MV-4-11 (cell line): ENCODE results near the gene PLXDC1.
"Not testable (repeated sequence)": the region's sequence is repeated elsewhere in the genome, so short reads cannot be mapped to it uniquely, and the experiment has no call there.

Experiments used
- DNase-seq: peaks from one replicate; lab custom pipeline; 2025; lab: John Stamatoyannopoulos, UW

Gene PLXDC1

GRCh38 chr17:39181303-39181702 is 29.9 kb upstream of the PLXDC1 start:
- DNase-seq: no peak

DNA sequence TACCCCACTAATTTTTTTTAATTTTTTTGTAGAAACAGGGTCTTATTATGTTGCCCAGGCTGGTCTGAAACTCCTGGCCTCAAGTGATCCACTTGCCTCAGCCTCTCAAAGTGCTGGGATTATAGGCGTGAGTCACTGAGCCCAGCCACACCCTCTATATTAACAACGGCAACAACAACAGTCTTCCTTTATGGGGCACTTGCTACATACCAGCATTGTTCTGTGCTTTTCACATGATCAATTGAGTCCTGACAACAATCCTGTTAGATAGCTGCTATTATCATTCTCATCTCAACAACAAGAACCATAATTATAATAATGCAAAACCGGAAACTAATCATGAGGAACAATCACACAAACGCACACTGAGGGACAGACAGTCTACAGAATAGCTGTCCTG is 27.1 kb upstream of the PLXDC1 start:
- peak; percentile 64 for DNase-seq

- DNase-seq: peak; percentile 24
These were observed 25.8 kb upstream of the PLXDC1 start for GRCh38 chr17:39177256-39177655.

- peak; percentile 85 for DNase-seq
These were observed 24.3 kb upstream of the PLXDC1 start for GRCh38 chr17:39175695-39176093.

DNA sequence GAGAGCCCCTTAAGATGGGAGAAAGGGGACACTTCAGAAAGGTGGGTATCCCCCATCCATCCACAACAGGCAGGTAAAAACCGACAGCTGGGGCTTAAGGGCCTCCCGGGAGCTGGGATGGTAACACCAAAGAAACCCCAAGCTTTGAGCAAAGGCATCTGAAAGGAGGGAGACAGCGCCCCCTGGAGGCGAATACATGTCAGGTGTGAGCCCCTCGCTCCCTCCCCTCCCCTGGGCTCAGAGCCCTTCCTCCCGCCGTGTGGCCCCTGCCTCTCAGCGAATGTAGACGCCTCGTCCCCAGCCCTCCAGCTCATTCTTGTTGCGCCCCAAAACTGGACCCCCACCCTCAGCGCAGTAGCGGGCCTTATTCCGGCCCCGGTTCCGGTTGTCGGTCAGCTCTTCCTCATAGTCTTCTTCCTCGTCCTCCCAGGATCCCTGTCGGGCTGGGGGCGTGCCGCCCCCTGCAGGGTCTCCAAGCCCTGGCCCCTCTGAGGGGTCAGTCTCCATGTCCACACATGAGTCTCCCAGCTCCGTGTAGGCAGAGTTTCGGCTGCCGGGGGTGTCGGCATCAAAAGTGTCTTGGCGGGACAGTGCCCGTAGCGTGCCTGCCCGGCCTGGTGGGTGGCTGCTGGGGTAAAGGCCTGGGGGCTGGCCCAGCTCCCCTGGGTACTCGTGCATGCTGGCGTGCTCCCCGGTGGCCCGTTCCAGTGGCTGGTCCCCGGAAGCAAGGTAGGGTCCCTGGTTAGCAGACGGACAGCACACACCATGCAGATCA is 23.7 kb upstream of the PLXDC1 start:
- DNase-seq: peak; percentile 71

GRCh38 chr17:39173526-39174274 is 22.3 kb upstream of the PLXDC1 start:
- DNase-seq: no peak

DNA sequence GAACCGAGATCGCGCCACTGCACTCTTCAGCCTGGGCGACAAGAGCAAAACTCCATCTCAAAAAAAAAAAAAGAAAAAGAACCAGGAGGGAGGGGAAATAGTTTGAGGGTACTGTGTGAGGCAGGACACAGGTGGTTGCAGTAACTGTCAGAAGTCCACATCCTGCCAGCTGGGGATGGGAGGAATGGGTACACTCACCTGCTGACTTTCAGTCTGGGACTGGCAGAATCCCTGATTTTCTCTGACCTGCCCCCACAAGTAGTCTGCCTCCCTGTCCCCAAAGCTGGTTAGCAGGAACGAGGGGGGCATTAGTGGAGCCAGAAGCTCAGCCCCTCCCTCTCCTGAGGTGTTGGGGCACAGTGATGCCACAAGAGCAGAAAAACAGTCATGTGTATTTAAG is 21.6 kb upstream of the PLXDC1 start:
- no peak for DNase-seq

- DNase-seq: no peak
These were observed 20.5 kb upstream of the PLXDC1 start for GRCh38 chr17:39171933-39172332.

- DNase-seq: no peak
These were observed 19.1 kb upstream of the PLXDC1 start for GRCh38 chr17:39170558-39170957.

DNA sequence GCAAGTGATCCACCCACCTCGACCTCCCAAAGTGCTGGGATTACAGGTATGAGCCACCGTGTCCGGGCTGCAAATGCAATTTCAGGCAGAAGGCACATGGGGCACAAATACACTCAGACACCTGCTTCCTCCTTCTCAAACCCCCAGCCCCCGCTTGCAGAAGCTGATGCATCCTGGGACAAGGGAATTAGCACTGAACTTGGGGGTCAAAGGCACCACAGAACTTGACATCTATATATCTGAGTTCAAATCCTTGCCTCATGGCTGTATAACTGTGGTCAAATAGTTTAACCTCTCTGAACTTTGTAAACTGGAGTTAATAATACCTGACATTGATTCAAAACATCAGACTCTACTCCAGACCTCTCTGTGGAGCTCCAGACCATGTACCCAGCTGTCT is 18.7 kb upstream of the PLXDC1 start:
- DNase-seq: peak; percentile 17

GRCh38 chr17:39169518-39169917 is 18.1 kb upstream of the PLXDC1 start:
- peak; percentile 57 for DNase-seq

GRCh38 chr17:39169101-39169500 is 17.7 kb upstream of the PLXDC1 start:
- peak; percentile 88 for DNase-seq

- DNase-seq: not testable (repeated sequence)
These were observed 17.1 kb upstream of the PLXDC1 start for GRCh38 chr17:39168503-39168902.

GRCh38 chr17:39167476-39167875 is 16.0 kb upstream of the PLXDC1 start:
- DNase-seq: peak; percentile 98

GRCh38 chr17:39166437-39167335 is 15.2 kb upstream of the PLXDC1 start:
- DNase-seq: peak; percentile 42

GRCh38 chr17:39165841-39166349 is 14.5 kb upstream of the PLXDC1 start, which contains the start of gene ARL5C:
ARL5C (minus strand) TSS chr17:39166161; CDS start chr17:39165760, 401 bp downstream.
- no peak for DNase-seq

DNA sequence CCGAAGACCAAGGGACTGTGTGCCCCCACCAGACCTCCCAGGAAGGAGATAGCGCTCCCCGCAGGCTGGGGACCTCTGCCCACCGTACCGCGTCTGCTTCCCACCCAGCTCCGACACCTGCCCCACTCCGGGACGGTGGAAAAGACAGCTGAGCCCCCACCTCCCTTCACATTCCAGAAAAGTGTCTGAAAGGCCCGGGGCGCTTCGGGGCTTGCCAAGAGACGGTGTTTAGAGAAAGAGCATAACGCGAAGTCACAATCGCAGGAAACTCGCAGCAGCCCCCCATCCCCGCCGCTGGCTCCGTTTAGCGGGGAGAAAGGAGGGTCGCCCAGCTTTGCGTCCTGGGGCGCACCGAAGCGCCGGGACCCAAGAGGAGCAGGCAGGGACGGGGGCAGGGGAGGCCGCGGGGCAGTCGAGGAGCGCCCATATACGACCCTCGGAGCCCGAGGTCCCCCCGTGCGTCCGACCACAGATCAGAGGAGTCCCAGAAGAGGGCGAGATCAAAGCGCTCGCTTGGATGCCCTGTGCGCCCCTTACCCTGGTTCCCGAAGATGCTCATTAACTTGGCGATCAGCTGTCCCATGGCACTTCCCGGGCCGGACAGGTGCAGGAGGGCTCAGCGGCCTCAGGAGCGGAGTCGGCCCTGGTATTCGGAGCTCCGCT is 13.9 kb upstream of the PLXDC1 start:
- no peak for DNase-seq

- DNase-seq: peak; percentile 78
These were observed 13.3 kb upstream of the PLXDC1 start for GRCh38 chr17:39164675-39165143.

DNA sequence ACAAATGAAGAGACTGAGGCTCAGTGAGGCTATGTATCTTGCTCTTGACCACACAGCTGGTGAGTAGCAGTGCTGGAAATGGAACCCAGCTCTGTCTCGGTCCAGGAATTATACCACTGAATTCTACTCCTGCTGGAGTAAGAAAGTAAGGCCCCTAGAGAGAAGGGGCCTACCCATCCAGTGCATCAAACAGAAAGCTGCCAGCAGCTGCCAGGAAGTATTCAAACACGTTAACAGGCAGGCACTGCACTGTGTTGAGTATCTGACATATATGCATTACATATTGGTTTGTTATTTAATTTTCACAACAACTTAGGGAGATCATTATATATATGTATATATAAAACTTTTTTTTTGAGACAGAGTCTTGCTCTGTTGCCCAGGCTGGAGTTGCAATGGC is 10.5 kb upstream of the PLXDC1 start:
- no peak for DNase-seq

DNA sequence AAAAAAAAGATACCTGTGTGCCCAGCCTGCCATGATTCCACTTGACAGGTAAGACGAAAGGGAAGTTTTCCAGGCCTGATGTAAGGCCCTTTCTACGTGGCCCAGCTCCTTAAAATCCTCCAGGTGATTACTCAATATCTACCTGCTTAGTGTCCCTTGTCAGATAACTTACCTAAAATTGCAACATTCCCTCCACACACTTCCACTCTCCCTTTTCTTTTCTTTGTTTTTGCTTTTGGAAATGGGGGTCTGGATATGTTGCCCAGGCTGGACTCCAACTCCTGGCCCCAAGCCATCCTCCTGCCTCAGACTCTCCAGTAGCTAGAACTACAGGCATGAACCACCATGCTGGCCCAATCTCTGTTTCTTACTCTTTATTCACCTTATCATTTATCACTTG is 7.2 kb upstream of the PLXDC1 start:
- DNase-seq: no peak

- no peak for DNase-seq
These were observed 5.1 kb upstream of the PLXDC1 start for GRCh38 chr17:39156491-39156890.
